Measurements from ENCODE around the gene SLN. TPM values are rescaled to one million over a fixed set of nuclear protein-coding genes. Genes with fewer than 3 reads are reported as not detected.
A peak's percentile ranks its signal among the peaks of the same experiment; 100 is the strongest.

Gene SLN
- total and polyA plus RNA-seq, 9 of the 15 experiments (the other 6 are each of a cell fraction or from before 2014, with no cell fraction given) = not detected

DNA sequence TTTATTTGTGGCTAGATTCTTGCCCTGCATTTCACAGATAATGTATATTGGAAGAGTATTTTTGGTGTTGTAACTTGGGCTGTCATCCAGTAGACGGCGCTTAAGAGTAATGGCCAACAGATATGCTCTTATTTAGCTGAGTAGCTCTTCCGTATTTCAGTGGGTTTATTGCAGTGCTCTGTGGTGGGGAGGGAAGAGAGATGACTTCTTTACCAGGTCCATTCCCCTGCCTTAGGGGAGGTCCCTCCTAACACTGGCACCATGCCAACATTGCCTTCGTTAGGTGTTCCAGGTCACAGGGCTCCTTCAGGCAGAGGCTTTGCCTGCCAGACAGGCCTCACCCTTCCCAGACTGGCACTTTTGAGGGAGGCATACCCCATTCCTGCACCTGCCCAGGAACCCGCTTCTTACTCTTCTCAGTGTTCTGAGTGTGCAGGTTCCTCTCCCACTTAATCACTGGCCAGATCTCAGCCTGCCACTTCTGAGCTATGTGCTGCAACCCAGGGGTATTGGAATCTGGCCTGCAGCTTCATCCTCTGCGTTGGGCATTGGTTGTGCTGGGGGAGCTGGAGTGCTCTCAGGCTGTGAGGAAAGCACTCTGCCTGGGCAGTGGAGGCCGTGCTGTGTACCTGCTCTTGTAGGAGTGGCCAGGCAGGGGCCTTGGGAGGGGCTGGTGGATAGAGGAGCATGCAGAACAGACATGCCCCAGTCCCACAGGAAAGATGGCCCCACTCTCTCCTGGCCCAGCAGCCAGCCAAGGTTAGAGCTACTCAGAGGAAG, 29.4 kb upstream of the SLN start (continued):
- TF ChIP-seq, protein P1, sequence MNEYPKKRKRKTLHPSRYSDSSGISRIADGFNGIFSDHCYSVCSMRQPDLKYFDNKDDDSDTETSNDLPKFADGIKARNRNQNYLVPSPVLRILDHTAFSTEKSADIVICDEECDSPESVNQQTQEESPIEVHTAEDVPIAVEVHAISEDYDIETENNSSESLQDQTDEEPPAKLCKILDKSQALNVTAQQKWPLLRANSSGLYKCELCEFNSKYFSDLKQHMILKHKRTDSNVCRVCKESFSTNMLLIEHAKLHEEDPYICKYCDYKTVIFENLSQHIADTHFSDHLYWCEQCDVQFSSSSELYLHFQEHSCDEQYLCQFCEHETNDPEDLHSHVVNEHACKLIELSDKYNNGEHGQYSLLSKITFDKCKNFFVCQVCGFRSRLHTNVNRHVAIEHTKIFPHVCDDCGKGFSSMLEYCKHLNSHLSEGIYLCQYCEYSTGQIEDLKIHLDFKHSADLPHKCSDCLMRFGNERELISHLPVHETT (CRISPR knock-in tag; conservative IDR thresholded peaks at IDR 0.05 in 1 of 2, IDR thresholded peaks at IDR 0.05 in 1 of 2) = no peak
- TF ChIP-seq, protein P2, sequence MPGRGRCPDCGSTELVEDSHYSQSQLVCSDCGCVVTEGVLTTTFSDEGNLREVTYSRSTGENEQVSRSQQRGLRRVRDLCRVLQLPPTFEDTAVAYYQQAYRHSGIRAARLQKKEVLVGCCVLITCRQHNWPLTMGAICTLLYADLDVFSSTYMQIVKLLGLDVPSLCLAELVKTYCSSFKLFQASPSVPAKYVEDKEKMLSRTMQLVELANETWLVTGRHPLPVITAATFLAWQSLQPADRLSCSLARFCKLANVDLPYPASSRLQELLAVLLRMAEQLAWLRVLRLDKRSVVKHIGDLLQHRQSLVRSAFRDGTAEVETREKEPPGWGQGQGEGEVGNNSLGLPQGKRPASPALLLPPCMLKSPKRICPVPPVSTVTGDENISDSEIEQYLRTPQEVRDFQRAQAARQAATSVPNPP (IDR thresholded peaks at IDR 0.05; ENCODE audit: borderline replicate concordance, insufficient read depth, insufficient read length) = no peak
- no peak for TF ChIP-seq NR2C2 (CRISPR knock-in tag; IDR thresholded peaks at IDR 0.05)
- no peak for TF ChIP-seq NR2C2 (tag; IDR thresholded peaks at IDR 0.05)
- no peak for TF ChIP-seq GABPB1 (CRISPR knock-in tag; IDR thresholded peaks at IDR 0.05)
- TF ChIP-seq, protein P3, sequence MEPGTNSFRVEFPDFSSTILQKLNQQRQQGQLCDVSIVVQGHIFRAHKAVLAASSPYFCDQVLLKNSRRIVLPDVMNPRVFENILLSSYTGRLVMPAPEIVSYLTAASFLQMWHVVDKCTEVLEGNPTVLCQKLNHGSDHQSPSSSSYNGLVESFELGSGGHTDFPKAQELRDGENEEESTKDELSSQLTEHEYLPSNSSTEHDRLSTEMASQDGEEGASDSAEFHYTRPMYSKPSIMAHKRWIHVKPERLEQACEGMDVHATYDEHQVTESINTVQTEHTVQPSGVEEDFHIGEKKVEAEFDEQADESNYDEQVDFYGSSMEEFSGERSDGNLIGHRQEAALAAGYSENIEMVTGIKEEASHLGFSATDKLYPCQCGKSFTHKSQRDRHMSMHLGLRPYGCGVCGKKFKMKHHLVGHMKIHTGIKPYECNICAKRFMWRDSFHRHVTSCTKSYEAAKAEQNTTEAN (CRISPR knock-in tag; IDR thresholded peaks at IDR 0.05) = no peak
- 0 out of 2 replicates have a peak, but pooled peaks have one; percentile 20 for TF ChIP-seq RNF2 (IDR thresholded peaks at IDR 0.05)
- no peak for TF ChIP-seq HDGF (IDR thresholded peaks at IDR 0.05)
- TF ChIP-seq ARID2 (IDR thresholded peaks at IDR 0.05) = no peak
- TF ChIP-seq NFIC (IDR thresholded peaks at IDR 0.05) = peak; percentile 97
- peak; percentile 37; the same call in 1 of the 2 replicates for TF ChIP-seq ZNF766 (CRISPR knock-in tag; conservative IDR thresholded peaks at IDR 0.05)
- no peak for TF ChIP-seq PRMT5 (CRISPR knock-in tag; IDR thresholded peaks at IDR 0.05)
- TF ChIP-seq, protein P4, sequence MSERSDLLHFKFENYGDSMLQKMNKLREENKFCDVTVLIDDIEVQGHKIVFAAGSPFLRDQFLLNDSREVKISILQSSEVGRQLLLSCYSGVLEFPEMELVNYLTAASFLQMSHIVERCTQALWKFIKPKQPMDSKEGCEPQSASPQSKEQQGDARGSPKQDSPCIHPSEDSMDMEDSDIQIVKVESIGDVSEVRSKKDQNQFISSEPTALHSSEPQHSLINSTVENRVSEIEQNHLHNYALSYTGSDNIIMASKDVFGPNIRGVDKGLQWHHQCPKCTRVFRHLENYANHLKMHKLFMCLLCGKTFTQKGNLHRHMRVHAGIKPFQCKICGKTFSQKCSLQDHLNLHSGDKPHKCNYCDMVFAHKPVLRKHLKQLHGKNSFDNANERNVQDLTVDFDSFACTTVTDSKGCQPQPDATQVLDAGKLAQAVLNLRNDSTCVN (CRISPR knock-in tag; IDR thresholded peaks at IDR 0.05) = no peak
- TF ChIP-seq ZNF696 (CRISPR knock-in tag; conservative IDR thresholded peaks at IDR 0.05) = no peak
- TF ChIP-seq, protein P5, sequence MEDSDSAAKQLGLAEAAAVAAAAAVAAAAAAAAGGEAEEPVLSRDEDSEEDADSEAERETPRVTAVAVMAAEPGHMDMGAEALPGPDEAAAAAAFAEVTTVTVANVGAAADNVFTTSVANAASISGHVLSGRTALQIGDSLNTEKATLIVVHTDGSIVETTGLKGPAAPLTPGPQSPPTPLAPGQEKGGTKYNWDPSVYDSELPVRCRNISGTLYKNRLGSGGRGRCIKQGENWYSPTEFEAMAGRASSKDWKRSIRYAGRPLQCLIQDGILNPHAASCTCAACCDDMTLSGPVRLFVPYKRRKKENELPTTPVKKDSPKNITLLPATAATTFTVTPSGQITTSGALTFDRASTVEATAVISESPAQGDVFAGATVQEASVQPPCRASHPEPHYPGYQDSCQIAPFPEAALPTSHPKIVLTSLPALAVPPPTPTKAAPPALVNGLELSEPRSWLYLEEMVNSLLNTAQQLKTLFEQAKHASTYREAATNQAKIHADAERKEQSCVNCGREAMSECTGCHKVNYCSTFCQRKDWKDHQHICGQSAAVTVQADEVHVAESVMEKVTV (CRISPR knock-in tag; IDR thresholded peaks at IDR 0.05) = no peak
- TF ChIP-seq PHF20 (IDR thresholded peaks at IDR 0.05; ENCODE audit: partially characterized antibody) = no peak
- no peak for TF ChIP-seq ESRRB (CRISPR knock-in tag; IDR thresholded peaks at IDR 0.05; ENCODE audit: borderline replicate concordance)
- TF ChIP-seq, protein P6, sequence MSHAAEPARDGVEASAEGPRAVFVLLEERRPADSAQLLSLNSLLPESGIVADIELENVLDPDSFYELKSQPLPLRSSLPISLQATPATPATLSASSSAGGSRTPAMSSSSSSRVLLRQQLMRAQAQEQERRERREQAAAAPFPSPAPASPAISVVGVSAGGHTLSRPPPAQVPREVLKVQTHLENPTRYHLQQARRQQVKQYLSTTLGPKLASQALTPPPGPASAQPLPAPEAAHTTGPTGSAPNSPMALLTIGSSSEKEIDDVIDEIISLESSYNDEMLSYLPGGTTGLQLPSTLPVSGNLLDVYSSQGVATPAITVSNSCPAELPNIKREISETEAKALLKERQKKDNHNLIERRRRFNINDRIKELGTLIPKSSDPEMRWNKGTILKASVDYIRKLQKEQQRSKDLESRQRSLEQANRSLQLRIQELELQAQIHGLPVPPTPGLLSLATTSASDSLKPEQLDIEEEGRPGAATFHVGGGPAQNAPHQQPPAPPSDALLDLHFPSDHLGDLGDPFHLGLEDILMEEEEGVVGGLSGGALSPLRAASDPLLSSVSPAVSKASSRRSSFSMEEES (CRISPR knock-in tag; IDR thresholded peaks at IDR 0.05) = no peak
- TF ChIP-seq STAG1 (CRISPR knock-in tag; IDR thresholded peaks at IDR 0.05; ENCODE audit: borderline replicate concordance) = no peak; the same call in 1 of the 2 replicates
